ENCODE results near the gene LHFPL6. TPM values are rescaled to one million over a fixed set of nuclear protein-coding genes. Genes with fewer than 3 reads are reported as not detected.

Gene LHFPL6
- total RNA-seq, 1 donor from 2014 or later: 31.7 TPM

- no peaks in the 10 kb centered on the region for H3K27me3 Mint-ChIP-seq
- no peak for DNase-seq (ENCODE audit: extremely low spot score, unreplicated experiment)
- peak overlapping the region; percentile 90 for H3K27ac Mint-ChIP-seq
- H3K9me3 Mint-ChIP-seq: no peaks in the 10 kb centered on the region
- TF ChIP-seq CTCF (conservative IDR thresholded peaks at IDR 0.05): no peak
- H3K4me3 Mint-ChIP-seq: no peak overlapping the region
- H3K4me1 Mint-ChIP-seq (ENCODE audit: unreplicated experiment): peaks cover 13% of the 10 kb centered on the region
- H3K36me3 Mint-ChIP-seq: peaks cover 3% of the 10 kb centered on the region
Measured at GRCh38 chr13:39462906-39463305, 140.1 kb downstream of the LHFPL6 start.

- H3K27ac Mint-ChIP-seq: peak overlapping the region; percentile 90
- peaks cover 5% of the 10 kb centered on the region for H3K36me3 Mint-ChIP-seq
- no peak for DNase-seq (ENCODE audit: extremely low spot score, unreplicated experiment)
- no peaks in the 10 kb centered on the region for H3K9me3 Mint-ChIP-seq
- peak overlapping the region; percentile 29 for H3K4me3 Mint-ChIP-seq
- peaks cover 13% of the 10 kb centered on the region for H3K4me1 Mint-ChIP-seq (ENCODE audit: unreplicated experiment)
- TF ChIP-seq CTCF (conservative IDR thresholded peaks at IDR 0.05): no peak
- H3K27me3 Mint-ChIP-seq: no peaks in the 10 kb centered on the region
Measured at GRCh38 chr13:39462428-39462827, 140.6 kb downstream of the LHFPL6 start.

- H3K9me3 Mint-ChIP-seq: no peaks in the 10 kb centered on the region
- peak overlapping the region; percentile 29 for H3K4me3 Mint-ChIP-seq
- no peak for TF ChIP-seq CTCF (conservative IDR thresholded peaks at IDR 0.05)
- peaks cover 13% of the 10 kb centered on the region for H3K4me1 Mint-ChIP-seq (ENCODE audit: unreplicated experiment)
- no peaks in the 10 kb centered on the region for H3K27me3 Mint-ChIP-seq
- peaks cover 5% of the 10 kb centered on the region for H3K36me3 Mint-ChIP-seq
- no peak for DNase-seq (ENCODE audit: extremely low spot score, unreplicated experiment)
- peak overlapping the region; percentile 90 for H3K27ac Mint-ChIP-seq
Measured at GRCh38 chr13:39461685-39462266, 141.2 kb downstream of the LHFPL6 start.

GRCh38 chr13:39457274-39457673, 145.7 kb downstream of the LHFPL6 start:
- Mint-ChIP-seq H3K9me3 (peaks cover 5% of the 10 kb centered on the region), H3K27ac (no peak overlapping the region), H3K27me3 (no peaks in the 10 kb centered on the region), H3K4me3 (no peak overlapping the region), H3K36me3 (peaks cover 5% of the 10 kb centered on the region), H3K4me1 (ENCODE audit: unreplicated experiment) (peaks cover 34% of the 10 kb centered on the region)
- no peak for DNase-seq (ENCODE audit: extremely low spot score, unreplicated experiment)
- no peak for TF ChIP-seq CTCF (conservative IDR thresholded peaks at IDR 0.05)

- TF ChIP-seq CTCF (conservative IDR thresholded peaks at IDR 0.05): no peak
- Mint-ChIP-seq H3K36me3 (peaks cover 5% of the 10 kb centered on the region), H3K27me3 (no peaks in the 10 kb centered on the region), H3K4me3 (no peak overlapping the region), H3K27ac (no peak overlapping the region), H3K9me3 (peaks cover 5% of the 10 kb centered on the region), H3K4me1 (ENCODE audit: unreplicated experiment) (peaks cover 37% of the 10 kb centered on the region)
- no peak for DNase-seq (ENCODE audit: extremely low spot score, unreplicated experiment)
Measured at GRCh38 chr13:39455521-39456175, 147.3 kb downstream of the LHFPL6 start.

Measured in type B pancreatic cell (in vitro differentiated cells).